Transverse colon (tissue), 4 donors: ENCODE measurements around the gene SALL1.

Experiments
- EP300 ChIP-seq: sonication (generic); formaldehyde crosslinking; IDR thresholded peaks from one replicate; pipeline ENCODE4 v1.6.1; 2017; ENCODE audit warnings: antibody characterized with exemption, low read depth
- POLR2A ChIP-seq: fragments of 450-650 bp; IDR thresholded peaks from one replicate; pipeline ENCODE4 v1.6.1; 2016; ENCODE audit warnings: antibody characterized with exemption, mild to moderate bottlenecking, moderate library complexity
- POLR2AphosphoS5 ChIP-seq, 3 donors: sonication (generic); formaldehyde crosslinking; IDR thresholded peaks; one replicate each; pipeline ENCODE4 v1.6.1; 2016; ENCODE audit warnings: antibody characterized with exemption in 3 of 3
- TF ChIP-seq, protein P1 (sequence below), 5 experiments: fragments of 200-600 bp in 3 of 5; fragments of 450-650 bp in 2 of 5; sonication (generic) in 3 of 5; IDR thresholded peaks; 1 replicate in 2 of 5; 2 replicates in 3 of 5; pipeline ENCODE4 v1.5.1; 2016 to 2017; ENCODE audit warnings: antibody characterized with exemption in 5 of 5, inconsistent platforms in 3 of 5, mild to moderate bottlenecking in 2 of 5, moderate library complexity in 1 of 5

DNA sequence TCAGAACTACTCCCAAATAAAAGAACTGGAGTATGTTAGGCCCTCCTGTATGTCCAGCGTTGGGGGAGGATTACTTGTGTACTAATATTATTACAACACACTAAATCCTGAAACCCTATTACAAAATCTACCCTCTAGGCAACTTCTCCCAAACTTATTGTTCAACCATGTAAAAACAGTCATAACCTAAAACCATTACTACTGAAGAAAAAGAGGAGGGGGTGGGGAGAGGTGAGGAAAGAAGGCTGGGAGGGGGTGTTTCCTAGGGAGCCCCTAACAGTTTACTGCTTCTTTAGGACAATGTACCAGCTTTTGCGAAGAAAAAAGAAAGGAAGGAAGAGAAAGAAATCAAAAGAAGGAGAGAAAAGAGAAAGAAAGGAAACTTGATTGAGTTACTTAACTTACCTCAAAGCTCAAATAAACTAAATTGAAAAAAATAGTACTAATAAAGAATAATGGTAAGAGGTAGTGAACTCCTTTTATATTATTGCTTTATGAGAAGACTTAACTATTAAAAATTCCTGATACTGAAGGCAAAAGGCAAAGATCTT is 2.3 kb downstream of the SALL1 start:
- TF ChIP-seq POLR2AphosphoS5 (IDR thresholded peaks at IDR 0.05) (no peak), POLR2A (no peak), EP300 (no peak)
- TF ChIP-seq, protein P1, sequence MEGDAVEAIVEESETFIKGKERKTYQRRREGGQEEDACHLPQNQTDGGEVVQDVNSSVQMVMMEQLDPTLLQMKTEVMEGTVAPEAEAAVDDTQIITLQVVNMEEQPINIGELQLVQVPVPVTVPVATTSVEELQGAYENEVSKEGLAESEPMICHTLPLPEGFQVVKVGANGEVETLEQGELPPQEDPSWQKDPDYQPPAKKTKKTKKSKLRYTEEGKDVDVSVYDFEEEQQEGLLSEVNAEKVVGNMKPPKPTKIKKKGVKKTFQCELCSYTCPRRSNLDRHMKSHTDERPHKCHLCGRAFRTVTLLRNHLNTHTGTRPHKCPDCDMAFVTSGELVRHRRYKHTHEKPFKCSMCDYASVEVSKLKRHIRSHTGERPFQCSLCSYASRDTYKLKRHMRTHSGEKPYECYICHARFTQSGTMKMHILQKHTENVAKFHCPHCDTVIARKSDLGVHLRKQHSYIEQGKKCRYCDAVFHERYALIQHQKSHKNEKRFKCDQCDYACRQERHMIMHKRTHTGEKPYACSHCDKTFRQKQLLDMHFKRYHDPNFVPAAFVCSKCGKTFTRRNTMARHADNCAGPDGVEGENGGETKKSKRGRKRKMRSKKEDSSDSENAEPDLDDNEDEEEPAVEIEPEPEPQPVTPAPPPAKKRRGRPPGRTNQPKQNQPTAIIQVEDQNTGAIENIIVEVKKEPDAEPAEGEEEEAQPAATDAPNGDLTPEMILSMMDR (IDR thresholded peaks at IDR 0.05), result no peak
